HG03066 (cell line): ENCODE data around the gene ICOSLG.
A peak's percentile ranks its signal among the peaks of the same experiment; 100 is the strongest.
"Not testable (repeated sequence)": the region's sequence is repeated elsewhere in the genome, so short reads cannot be mapped to it uniquely, and the experiment has no call there.

Experiments
- ATAC-seq: cut with Tn5 transposase; IDR thresholded peaks from one replicate; pipeline ENCODE4 v1.9.1; 2021; ENCODE audit warnings: low read depth; ENCODE audit not compliant: unreplicated experiment

The ICOSLG gene

DNA sequence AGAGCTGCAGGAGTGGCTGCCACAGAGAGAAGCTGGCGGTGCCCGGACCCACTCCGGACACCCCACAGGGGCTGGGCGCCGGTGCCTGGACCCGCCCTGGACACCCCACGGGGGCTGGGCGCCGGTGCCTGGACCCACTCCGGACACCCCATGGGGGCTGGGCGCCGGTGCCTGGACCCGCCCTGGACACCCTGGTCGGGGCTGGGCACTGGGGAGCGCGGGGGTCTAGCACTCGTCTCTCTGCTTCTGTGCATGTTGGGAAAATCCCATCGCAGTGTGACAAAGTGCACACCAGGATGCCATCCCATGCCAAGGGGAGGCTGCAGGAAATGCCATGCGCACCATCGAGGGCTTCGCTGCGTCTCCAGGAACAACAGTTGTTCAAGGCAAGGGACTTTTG lies 11.2 kb downstream of the ICOSLG start:
- not testable (repeated sequence) for ATAC-seq

DNA sequence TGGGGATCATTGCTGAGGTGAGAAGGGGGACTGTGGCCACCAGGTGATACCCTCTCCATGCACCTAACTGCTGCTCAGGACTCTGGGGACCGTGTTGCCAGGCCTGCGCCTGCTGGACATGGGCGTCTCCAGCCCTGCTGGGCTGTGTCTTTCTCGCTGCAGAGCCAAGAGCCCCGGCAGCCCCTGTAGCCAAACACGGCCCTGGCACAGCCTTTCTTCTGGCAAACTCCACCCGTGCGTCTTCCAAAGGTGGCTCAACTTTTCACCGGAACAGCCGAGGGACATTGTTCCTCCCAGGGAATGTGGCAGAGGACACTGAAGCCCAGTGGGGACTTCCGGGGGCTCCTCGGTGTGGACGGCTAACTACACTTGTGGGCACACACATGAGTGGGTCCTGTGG lies 12.6 kb downstream of the ICOSLG start:
- not testable (repeated sequence) for ATAC-seq

DNA sequence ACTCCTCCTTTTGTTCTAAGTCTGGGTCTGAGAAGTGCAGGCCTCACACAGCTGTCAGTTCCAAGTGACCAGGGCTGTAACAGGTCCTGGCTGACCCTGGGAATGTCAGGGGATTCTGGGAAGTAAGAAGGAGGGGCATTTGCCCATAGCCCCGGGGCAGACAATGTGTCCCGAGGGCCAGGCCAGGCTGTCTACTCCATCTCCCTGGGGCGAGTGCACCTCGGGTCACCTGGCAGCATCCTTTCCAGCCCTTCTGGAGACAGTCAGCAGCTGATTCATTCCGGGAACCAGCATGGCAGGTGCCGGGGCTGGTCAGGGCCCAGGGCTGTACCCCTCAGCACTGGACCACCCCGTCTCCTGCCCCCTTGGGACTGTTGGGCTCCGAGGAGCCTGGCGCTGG lies 13.1 kb downstream of the ICOSLG start:
- not testable (repeated sequence) for ATAC-seq

DNA sequence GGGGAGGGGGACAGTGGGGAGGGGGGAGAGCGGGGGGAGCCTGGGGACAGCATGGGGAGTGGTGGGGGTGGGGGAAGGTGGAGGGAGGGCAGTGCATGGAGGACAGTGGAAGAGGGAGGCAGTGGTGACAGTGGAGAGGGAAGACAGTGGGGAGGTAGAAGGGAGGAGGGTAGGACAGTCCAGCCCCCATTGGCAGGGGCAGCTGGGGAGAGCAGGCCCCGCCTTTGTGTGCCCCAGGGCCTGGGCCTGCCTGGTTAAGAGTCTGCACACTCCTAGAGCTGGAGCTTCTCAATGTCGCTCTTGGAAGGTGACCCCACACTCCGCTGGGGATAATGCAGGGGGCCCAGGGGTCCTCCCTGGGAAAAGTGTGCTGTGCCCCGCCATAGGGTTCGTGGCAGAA lies 15.1 kb downstream of the ICOSLG start:
- not testable (repeated sequence) for ATAC-seq

DNA sequence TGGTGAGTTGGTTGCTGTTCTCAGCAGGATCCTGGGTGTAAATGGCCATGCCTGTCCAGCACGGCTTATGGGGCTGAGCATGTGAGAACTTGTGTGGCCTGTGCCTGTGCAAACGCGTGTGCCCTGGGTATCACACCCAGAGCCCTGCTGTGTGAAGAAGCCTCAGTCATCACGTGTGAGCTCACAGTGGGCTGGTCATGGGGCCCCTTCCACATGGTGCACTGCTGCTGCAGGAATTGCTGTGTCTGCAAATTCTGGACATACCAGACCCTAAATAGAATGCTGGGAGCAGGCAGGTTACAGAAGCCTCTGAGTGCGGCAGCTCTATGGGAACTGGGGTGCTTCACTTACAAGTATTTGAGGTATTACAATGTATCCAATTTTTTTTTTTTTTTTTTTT lies 17.4 kb downstream of the ICOSLG start:
- ATAC-seq: not testable (repeated sequence)

DNA sequence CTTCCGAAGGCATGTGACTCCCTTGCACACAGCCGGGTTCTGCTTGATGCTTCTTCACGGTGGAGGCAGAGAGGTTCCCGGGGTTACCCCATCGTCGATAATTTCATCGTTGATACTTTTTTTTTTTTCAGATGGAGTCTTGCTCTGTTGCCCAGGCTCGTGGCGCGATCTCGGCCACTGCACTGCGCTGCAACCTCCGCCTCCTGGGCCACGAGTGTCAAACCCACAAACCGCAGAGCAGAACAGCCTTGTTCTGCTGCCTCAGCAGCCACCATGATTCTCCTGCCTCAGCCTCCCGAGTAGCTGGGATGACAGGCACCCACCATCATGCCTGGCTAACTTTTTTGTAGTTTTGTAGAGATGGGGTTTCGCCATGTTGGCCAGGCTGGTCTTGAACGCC lies 20.1 kb downstream of the ICOSLG start:
- ATAC-seq: not testable (repeated sequence)

DNA sequence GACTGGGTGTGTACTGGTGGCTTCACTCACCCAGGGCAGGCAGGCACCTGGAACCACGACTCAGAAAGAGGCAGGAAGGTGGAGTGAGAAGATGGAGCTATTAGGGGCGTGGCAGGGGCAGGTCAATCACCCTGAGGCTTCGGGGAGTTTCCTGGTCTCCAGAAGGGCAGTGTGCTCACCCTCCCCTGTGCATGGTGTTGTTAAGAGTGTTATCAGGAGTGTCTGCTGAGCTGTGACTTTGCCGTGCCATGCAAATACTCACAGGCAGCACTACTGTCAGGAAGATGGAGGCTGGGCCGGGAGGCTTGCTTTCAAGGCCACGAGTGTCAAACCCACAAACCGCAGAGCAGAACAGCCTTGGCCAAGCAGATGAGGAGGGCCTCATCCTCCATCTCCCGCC lies 22.3 kb downstream of the ICOSLG start:
- ATAC-seq: not testable (repeated sequence)

DNA sequence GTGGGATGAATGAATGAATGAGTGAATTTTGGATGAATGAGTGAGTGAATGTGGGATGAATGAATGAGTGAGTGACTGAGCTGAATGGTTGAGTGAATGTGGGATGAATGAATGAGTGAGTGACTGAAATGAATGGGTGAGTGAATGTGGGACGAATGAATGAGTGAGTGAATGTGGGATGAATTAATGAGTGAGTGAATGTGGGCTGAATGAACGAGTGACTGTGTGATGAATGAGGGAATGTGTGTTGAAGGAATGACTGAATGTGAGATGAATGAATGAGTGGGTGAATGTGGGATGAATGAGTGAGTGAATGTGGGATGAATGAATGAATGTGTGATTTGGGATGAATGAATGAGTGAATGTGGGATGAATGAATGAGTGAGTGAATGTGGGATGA lies 28.8 kb downstream of the ICOSLG start:
- not testable (repeated sequence) for ATAC-seq

DNA sequence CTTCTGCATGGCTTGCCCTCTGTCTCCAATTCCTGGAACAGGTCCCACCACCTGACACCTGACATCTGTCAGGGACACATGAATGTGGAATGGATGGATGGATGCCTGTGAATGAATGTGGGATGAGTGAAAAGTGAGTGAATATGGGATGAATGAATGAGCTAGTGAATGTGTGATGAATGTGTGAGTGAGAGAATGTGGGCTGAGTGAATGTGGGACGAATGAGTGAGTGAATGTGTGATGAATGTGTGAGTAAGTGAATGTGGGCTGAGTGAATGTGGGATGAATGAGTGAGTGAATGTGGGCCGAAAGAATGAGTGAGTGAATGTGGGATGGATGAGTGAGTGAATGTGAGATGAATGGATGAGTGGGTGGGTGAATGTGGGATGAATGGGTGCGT lies 29.2 kb downstream of the ICOSLG start:
- ATAC-seq: not testable (repeated sequence)

DNA sequence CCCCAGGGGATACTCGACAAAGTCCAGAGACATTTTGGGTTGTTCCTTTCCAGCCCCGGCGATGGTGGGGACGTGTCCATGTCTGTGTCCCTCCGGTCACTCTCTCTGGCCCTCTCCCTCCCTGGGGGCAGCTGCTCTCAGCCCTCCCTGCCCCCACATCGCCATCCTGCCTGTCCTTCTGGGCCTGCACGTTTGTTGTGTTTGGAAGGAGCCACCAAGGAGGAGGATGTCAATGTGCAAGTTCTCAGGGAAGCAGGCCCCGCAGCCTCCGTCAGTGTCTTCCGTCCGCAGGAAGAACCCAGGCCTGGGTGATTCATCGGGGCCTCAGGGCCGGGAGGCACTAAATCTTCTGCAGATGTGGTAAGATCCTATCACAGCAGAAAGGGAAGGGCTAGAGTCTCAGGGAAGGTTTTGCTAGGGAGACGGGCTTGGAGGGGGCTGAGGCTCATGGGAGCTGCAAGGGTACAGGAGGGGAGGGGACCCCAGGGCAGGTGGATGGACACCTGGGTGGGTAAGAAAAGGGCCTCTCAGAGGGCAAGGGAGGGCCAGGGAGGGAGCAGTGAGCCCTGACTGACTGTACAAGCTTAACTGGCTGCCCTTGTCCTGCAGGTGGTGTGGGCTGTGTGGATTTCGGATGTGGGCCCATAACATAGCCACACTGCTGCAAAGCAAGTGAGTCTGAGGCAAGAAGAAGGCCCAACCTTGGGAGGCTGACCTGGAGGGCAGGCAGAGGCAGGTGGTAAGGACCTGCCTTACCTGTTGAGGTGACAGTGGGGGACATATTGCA lies 32.7 kb downstream of the ICOSLG start:
- not testable (repeated sequence) for ATAC-seq

DNA sequence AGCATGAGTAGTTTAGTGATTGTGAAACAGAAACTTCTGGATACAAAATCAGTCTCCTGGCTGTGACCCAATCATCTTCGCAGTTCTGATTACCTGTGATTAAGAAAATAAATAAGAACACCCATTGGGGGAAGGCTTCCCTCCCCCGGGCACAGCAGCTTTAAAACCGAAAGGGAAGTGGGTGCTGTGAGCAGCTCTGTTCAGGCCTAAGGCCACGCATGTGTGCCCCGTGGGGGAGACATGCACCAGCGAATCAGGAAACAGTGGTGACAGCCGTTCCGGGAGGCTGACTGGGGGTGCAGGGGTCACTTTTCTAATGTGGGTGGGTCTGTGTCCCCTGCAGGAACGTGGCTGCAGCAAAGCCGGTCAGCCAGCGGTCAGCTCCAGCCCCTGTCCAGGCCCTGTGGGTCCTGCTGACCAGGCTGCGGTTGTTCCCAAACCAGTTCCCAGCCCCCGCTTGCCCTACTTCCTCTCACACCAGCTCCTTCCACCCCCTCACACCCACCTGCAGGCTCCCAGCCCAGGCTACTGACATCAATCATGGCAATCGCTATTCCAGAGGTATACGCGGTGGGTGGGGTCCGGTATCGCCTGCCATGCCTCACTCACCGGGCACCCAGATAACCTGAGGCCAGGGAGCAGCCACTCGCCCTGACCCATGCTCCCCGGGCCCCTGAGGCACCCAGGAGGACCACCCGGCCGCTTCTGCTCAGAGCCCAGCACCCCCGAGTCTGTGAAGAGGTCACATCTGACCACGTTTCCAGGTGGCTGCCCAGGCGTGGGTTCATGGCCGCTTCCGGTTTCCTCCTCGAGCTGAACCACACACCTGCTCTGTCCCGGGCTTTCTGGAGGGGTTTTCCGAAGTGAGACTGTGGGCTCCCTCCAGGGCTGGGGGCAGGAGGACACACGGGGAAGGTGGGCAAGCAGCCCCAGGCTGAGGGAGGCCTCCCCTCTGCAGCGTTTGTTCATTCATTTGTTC lies 33.8 kb downstream of the ICOSLG start:
- ATAC-seq: peak; percentile 71

DNA sequence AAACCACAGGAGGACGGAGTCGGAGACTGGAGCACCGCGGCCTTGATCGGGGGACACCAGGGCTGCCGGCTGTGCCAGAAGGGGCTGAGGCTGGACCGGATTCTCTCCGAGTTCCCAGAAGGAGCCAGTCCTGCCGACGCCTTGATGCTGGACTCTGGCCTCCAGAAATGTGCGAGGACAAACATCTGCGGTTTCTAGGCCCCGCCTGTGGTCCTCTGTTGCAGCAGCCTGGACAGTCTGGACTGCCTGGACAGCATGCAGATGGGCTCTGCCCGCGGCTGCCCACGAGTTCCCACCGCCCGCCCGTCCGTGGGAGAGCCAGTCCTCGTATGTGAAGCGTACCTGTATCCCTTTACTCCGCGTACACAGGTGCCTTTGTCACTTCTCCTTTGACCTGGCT lies 34.6 kb downstream of the ICOSLG start:
- not testable (repeated sequence) for ATAC-seq

DNA sequence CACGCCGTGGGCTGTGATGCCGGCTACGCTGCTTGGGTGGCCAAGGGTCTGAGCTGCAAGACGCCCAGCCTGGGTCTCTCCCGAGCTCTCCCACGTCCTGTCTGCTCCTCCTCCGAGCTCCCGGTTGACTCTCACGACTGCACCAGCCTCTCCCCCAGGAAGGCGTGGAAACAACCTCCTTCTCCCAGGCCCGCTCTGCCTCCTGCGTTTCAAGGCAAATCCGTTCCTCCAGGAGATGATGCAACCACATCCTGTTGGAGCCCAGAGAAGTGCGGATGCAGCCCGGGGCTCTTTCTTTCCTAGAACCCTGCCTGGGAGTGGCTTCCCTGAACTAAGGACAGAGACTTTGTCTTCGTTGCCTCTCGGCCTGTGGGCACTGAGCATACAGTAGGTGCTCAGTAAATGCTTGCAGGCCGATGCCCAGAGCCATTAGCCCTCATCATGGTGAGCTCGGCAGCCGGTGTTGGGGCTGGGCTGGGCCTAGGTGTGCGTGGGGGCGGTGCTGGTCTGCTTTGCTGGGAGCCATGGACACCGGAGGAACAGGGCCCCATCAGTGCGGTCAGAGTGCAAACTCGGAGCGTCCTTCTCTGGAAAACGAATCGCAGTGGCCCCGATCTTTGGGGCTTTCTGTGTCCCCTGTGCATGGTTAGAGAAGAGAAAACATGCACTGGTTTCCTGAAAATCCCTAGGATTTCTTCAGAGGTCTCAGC lies 38.0 kb downstream of the ICOSLG start:
- ATAC-seq: not testable (repeated sequence)

DNA sequence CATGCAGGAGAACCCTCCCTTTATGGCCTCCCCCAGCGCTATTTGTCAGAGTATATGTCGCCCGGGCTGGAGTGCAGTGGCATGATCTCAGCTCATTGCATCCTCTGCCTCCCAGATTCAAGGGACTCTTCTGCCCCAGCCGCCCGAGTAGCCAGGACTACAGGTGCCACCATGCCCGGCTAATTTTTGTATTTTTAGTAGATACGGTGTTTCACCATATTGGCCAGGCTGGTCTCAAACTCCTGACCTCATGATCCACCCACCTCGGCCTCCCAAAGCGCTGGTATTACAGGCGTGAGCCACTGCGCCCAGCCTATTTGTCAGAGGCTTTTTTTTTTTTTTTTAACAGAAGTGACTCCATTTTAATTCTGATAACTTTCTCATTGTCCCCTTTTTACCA lies 40.7 kb downstream of the ICOSLG start:
- not testable (repeated sequence) for ATAC-seq

DNA sequence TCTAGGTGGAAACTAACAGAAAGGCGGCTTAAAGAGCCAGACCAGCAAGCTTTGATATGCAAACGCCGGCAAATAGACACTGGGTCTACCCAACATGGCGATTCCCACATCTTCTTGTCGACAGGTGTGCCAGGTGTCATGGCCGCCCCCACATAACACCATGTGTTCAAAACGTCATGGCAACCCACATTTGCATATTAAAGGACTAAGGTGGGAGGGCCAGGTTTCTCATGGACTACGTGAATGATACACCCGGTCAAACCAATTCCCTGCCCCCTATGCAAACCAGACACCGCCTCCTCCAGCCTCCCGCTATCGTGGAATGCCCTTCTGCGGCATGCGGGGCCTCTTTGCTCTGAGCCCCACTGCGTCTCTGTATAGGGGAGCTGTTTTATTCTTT lies 41.3 kb downstream of the ICOSLG start:
- ATAC-seq: no peak

DNA sequence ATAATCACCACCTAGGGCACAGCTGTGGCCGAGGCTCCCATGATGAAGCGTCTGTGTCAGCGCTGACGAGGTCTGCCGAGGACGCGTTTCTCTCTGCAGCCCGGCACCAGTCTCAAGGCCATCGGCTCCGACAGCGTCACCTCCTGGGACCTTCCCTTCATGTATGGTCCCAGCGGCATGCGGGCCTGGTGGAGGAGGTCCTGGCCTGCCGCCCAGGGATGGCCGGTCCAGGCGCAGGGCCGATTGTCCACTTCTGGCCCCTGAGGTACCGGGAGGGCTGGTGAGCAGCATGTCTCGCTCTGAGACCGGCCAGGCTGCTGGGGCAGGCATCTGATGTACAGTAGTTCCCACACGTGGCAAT lies 43.6 kb downstream of the ICOSLG start:
- not testable (repeated sequence) for ATAC-seq

DNA sequence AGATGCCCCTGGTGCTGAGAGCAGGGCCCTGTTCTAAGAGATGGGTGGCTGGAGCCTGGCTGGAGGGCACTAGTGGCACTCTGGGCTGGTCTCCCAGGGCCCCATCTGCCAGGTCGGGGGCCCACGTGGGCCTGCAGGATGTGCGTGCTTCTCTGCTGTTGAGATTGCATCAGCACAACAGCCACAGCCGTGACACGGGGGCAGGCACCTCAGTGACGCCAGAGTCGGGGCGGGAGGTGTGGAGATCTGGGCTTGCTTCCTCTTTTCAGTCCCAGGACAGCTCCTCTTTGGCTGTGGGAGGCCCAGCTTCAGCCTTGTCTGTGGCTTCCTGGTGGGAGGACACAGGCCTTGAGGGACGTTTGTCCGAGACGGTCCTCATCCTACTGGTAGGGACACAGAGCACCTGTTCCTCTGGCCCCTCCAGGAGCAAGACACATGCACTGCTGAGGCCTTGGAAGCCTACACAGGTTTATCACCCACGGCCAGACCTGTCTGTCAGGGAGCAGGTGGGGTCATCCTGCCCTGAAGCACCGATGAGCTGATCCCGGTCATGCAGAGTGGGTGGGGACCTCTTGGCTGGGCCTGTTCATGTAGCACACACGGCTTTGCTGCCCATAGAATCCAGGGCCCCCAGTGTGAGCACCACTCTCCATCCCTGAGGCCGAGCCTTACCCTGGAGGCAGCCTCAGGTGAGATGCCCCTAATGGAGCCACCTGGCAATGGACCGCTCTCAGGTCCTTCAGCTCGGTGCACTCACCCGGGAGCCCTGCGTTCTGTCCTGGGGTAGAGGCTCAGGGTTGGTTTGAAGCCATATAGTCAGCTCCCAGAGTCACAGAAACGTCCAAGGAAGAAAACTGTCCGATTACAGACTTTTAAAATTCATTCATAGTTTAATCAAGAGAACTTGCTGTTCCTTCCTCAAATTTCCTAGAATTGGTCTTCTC lies 44.3 kb downstream of the ICOSLG start:
- not testable (repeated sequence) for ATAC-seq

DNA sequence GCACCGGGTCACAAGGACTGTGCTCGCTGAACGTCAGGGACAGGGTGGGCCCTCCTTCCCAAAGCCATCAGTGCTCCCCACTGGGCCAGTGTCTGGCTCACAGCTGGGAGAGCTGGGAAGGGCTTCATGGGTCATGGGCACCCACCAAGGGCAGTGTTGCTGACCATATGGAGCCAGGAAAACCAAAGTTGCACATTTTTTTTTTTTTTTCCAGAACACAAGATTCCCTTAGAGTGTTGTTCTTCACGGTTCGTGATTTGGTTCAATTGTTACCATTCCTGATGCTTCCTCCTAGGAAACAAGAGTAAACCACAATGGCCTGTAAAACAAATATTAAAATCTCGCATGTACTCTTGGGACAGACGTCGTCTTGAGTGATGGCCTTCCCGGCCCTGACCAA lies 45.9 kb downstream of the ICOSLG start:
- ATAC-seq: not testable (repeated sequence)

DNA sequence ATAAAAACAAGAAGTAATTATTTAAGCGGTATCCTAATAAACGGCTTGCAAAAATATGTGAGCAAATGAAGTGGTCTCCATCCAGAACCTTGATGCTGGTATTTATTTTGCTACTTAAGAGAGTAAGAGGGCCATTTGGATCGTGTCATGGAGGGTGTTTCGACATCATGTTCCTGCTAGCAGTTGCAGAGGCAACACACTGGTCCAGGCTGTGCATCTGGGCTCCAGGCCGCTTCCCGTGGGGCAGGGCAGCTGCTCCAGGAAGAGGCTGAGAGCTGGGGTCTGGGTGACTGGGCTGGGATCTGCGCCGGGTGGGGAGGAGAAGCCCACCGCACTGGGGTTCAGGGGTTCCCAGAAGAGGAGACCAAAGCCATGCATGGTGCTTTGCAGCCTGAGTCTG lies 46.3 kb downstream of the ICOSLG start:
- ATAC-seq: not testable (repeated sequence)

DNA sequence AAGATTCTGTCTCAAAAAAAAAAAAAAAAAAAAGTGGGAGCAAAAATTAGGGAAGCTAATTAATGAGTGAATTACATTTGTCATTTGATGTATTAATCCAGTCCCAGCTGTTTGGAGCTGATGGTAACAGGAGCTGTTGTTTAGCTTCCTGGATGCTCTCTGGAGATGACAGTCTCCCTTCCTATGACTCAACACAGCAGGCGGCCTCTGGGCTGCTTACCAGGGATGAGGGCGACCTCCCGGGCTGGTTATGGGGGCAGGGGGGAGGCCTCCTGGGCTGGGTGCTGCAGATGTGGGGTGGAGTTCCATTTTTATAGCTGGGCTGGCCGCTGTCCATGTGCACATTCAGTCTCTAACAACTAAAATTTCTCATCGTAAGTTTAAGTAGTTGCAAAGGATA lies 47.6 kb downstream of the ICOSLG start:
- not testable (repeated sequence) for ATAC-seq
